ENCODE results near the gene TMEM143.
"Not testable (repeated sequence)": the region's sequence is repeated elsewhere in the genome, so short reads cannot be mapped to it uniquely, and the experiment has no call there.

Gene TMEM143

DNA sequence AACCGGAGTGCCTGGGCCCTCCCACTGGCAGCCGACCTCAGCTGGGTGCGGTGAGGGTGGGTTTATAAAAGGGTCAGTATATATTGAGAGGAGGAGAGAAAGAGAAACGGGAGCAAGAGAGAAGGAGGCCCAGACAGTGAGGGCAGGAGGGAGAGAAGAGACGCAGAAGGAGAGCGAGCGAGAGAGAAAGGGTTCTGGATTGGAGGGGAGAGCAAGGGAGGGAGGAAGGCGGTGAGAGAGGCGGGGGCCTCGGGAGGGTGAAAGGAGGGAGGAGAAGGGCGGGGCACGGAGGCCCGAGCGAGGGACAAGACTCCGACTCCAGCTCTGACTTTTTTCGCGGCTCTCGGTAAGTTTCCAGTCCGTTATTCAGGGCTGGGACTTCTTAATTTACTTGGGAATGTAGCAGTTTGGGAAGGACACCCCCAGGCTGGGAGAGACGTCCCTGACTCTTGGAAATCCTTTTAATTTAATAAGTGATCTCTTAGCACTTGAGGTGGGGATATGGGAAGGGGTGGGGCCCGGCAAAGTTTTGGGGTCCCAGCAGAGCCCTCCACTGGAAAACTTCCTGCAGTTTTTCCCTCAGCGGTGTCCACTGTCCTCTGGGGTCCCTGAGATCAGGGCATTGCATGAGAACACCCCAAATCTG is 38.4 kb downstream of the TMEM143 start, which contains the start of gene EMP3:
TSS of gene EMP3 (plus strand) at position 288 of the 646 bp plus-strand sequence. CDS start 1,293 bp downstream, outside the sequence.
- peak; percentile 77 to 81 for DNase-seq

- peak; percentile 97 to 98 for DNase-seq
Observed at GRCh38 chr19:48321622-48322591, 41.8 kb downstream of the TMEM143 start.

DNA sequence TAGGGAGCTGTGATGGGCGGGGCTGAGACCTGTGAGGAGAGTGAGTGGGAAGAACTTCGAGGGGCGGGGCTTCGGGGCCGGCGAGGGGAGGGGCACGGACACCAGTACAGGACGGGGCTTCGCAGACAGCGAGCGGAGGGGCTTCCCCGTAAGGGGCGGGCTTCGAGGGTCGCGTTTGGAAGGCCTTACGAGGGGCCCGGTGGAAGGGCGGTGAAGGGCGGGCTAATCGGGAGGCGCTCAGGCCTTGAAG is 42.4 kb downstream of the TMEM143 start:
- DNase-seq: peak; percentile 92 to 95

- peak; percentile 64 to 77 for DNase-seq
Observed at GRCh38 chr19:48319647-48320541, 43.8 kb downstream of the TMEM143 start.

- no peak for DNase-seq
Observed at GRCh38 chr19:48318286-48318987, 45.3 kb downstream of the TMEM143 start.

DNA sequence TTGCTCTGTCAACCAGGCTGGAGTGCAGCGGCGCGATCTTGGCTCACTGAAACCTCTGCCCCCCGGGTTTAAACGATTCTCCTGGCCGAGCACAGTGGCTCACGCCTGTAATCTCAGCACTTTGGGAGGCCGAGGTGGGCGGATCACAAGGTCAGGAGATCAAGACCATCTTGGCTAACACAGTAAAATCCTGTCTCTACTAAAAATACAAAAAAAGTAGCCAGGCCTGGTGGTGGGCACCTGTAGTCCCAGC is 46.1 kb downstream of the TMEM143 start:
- not testable (repeated sequence) for DNase-seq

DNA sequence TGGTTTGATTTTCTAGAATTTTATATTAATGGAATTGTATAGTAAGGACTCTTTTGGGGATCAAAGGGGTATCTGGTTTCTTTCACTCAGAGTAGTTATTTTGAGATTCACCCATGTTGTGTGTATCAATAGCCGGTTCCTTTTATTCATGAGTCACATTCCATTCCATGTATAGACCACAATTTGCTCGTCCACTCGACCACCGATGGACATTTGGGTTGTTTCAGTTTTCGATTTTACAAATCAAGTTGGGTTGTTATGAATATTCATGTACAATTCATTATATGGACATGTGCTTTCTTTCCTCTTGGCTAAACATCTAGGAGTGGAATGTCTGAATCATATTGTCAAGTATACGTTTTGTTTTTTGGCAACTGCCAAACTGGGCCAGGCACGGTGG is 48.0 kb downstream of the TMEM143 start:
- DNase-seq: no peak

GRCh38 chr19:48311384-48311783 is 52.4 kb downstream of the TMEM143 start:
- no peak for DNase-seq

DNA sequence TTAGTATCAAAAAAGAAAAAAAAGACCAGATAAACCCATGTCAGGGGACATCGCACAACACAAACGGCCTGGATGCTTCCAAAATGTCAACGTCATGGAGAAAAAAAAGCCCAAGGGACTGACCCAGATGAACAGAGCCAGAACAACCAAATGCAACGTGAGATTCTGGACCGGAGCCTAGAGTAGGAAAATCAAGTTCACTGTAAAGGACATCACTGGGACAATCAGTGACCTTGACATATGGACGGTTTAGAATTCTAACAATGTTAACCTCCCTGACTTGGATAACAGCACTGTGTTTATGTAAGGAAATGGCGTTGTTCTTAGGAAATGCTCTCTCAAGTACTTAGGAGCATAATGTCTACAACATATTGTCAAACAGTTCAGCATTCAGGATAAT is 53.5 kb downstream of the TMEM143 start:
- DNase-seq: no peak

- not testable (repeated sequence) for DNase-seq
Observed at GRCh38 chr19:48309731-48310130, 54.0 kb downstream of the TMEM143 start.

DNA sequence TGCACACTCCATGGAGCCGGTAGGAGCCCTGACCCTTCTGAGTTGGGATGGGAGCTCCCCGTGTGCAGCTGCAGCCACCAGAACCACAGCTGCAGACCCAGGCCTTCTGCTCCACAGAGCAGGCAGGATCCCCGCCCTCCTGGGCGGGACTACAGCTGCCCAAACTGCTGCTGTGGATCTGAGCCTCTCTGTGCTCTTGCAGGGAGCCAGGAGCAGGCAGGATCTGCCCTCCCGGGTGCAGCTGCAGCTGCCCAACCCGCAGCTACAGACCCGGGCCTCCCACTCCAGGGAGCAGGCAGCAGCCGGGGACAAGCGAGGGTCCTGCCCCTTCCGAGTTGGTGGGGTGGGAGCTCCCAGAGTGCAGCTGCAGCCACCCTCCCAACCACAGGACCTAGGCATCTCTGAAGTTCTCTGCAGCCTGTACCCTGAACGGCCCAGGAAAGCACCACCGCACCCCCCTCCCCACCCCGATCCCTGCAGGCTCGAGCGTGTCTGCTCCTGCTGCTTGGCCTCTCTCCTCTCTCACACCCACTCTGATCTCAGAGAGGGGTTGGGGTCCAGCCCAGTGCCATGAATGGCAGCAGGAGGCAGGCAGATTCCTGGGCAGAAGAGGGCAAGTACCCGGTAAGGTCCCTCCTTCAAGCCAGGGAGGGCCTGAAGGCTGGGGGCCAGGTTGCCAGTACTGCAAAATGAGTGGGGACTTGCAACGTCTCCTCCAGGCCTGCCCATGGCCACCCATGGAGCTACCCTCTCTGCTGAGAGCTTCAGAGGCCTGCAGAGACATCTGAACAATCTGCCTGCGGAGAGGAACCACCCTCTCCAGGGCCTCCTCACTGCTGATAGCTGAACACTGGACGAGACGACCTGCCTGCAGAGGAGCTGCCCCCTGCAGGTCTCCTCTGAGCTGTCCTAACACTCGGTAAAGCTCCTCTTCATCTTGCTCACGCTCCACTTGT is 54.8 kb downstream of the TMEM143 start:
- no peak for DNase-seq

- DNase-seq: no peak
Observed at GRCh38 chr19:48303866-48304265, 59.9 kb downstream of the TMEM143 start.

DNA sequence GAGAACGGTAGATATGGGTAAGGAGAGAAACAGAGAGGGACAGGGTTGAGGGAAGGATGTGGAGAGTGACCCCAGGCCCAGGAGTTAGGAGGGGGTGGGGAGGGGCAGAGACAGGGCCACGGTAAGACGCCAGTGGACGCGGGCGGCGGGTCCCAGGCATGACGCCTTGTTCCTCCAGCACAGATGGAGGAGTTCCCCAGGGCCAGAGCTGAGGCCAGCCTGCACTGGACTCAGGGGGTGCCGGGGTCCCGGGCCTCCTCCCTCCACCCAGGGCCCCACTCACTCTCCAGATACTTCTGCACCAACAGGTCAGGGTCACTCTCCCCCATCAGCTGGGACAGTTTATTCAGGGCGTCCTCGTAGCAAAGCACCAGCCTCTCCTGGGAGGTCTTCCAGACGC is 60.4 kb downstream of the TMEM143 start:
- no peak for DNase-seq

DNA sequence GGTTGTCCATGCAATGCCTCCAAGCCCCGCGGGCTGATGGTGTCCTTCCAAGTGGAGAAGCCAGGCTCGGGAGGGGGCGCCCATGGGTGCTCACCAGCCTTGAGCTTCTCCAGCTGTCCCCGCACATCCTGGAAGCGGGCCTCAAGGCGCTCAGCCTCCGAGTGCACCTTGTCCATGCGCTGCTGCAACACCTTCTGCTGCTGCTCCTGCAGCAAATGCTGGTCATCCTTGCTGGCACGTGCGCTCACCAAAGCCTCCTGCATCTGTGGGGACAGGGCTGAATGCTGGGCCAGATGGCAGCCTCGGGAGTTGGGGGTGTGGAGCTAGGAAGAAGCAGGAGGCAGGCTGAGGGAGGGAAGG is 61.2 kb downstream of the TMEM143 start:
- DNase-seq: no peak

GRCh38 chr19:48301886-48302599 is 61.7 kb downstream of the TMEM143 start:
- no peak for DNase-seq

- DNase-seq: no peak
Observed at GRCh38 chr19:48297975-48298374, 65.8 kb downstream of the TMEM143 start.

- no peak for DNase-seq
Observed at GRCh38 chr19:48296963-48297734, 66.6 kb downstream of the TMEM143 start.

DNA sequence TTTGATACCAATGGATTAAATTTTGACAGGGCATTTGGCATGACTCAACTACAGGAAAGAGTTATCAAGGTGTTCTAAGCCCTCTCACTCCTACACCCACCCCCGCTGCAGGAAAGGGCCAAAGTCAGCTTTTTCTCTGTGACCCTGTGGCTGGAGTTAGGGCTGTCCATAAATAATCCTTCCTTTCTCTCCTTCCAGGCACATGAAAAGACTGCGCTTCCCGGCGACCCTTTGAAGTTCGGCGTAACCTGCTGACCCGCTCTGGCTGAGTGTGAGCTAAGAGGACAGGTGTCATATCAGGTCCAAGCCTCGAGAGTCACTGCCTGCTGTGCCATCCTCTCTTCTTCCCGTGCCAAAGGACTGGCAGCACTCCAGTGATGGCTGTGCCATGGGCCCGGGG is 68.3 kb downstream of the TMEM143 start:
- no peak for DNase-seq

DNA sequence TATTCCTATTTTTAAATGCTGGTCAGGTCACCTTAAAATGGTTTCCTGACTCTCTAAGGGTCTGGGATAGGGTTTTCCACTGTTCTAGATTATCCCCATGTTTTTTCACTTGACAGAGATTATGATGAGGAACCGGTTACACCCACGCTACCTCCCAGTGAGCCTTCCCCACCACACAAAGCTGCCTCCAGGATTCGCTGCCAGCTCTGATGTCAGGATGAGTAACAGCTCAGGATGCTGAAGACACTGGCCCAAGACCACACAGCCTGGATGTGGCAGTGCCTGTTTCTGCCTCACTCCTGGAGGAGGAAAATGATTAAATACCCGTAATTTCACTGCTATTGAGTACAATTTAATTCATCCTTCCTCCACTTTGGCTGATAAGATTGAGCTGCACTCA is 70.9 kb downstream of the TMEM143 start:
- DNase-seq: no peak

- DNase-seq: not testable (repeated sequence)
Observed at GRCh38 chr19:48291489-48291815, 72.3 kb downstream of the TMEM143 start.

Measured in stimulated activated CD4-positive, alpha-beta T cell treated with anti-CD3 and anti-CD28 coated beads, Interleukin-4, amount 100 ng/mL, for 4 hours (primary cell).